Stromal cell of bone marrow (primary cell): ENCODE measurements around the gene PFKFB3.

ENCODE experiments used
- DNase-seq: peaks from one replicate; pipeline ENCODE4 v3.0.0-alpha.2; 2012; ENCODE audit warnings: low read depth

Gene PFKFB3

DNA sequence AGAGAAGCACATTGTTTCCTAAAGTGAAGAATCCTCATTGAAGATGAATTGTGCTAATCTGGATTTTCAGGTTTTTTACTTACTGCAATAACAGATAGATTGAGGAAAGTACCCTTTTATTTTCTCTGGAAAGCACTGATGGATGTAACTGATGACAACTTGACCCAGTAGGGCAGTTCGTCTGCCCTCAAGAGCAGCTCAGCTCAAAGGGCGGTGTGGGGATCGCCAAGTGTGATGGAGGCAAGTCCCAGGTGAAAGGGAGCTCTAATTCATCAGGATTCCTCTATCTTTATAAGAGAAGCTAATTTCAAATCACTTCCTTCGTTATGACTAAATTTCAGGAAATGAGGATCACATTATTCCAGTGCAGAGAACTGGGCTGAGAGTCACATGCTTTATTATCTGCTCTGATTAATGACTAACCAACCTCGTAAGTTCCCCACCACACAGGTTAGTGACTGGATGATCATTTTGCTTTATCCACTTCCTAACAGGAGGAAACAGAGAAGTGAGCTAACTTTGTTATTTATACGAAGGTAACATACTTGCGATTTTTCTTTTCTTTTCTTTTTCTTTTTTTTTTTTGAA, 98.8 kb downstream of the PFKFB3 start:
- DNase-seq = no peak
